ENCODE results near the gene NDUFB7. TPM values are rescaled to one million over a fixed set of nuclear protein-coding genes. Genes with fewer than 3 reads are reported as not detected.
"Not testable (repeated sequence)": the region's sequence is repeated elsewhere in the genome, so short reads cannot be mapped to it uniquely, and the experiment has no call there.

Gene NDUFB7
- 350 and 363 TPM in 2 replicates for total RNA-seq

GRCh38 chr19:14571695-14572490 lies at the start of gene NDUFB7:
NDUFB7 (minus strand) TSS chr19:14572066; CDS start chr19:14572000, 66 bp downstream.
- H3K4me3 ChIP-seq (ENCODE audit: low read depth, low read length): peak within 1 kb of the TSS; percentile 87
- no peaks in the 10 kb centered on the region for H3K27me3 ChIP-seq (ENCODE audit: control insufficient read depth, insufficient read depth, low read length)
- H3K36me3 ChIP-seq (ENCODE audit: control insufficient read depth, insufficient read depth, low read length): no peaks in the 10 kb centered on the region
- DNase-seq (ENCODE audit: low read depth): peak; percentile 74
- TF ChIP-seq CTCF (IDR thresholded peaks at IDR 0.05; ENCODE audit: insufficient read depth, low read length, poor library complexity, severe bottlenecking): peak; percentile 89

GRCh38 chr19:14619404-14619803 lies 47.5 kb upstream of the NDUFB7 start:
- Histone ChIP-seq H3K36me3 (ENCODE audit: control insufficient read depth, insufficient read depth, low read length) (no peaks in the 10 kb centered on the region), H3K27me3 (ENCODE audit: control insufficient read depth, insufficient read depth, low read length) (no peaks in the 10 kb centered on the region), H3K4me3 (ENCODE audit: low read depth, low read length) (no peak overlapping the region)
- DNase-seq (ENCODE audit: low read depth): no peak
- no peak for TF ChIP-seq CTCF (IDR thresholded peaks at IDR 0.05; ENCODE audit: insufficient read depth, low read length, poor library complexity, severe bottlenecking)

GRCh38 chr19:14616407-14616806 lies 44.5 kb upstream of the NDUFB7 start:
- no peak for DNase-seq (ENCODE audit: low read depth)
- no peak for TF ChIP-seq CTCF (IDR thresholded peaks at IDR 0.05; ENCODE audit: insufficient read depth, low read length, poor library complexity, severe bottlenecking)

GRCh38 chr19:14615623-14616022 lies 43.8 kb upstream of the NDUFB7 start:
- no peak for TF ChIP-seq CTCF (IDR thresholded peaks at IDR 0.05; ENCODE audit: insufficient read depth, low read length, poor library complexity, severe bottlenecking)
- no peak overlapping the region for H3K4me3 ChIP-seq (ENCODE audit: low read depth, low read length)
- no peak for DNase-seq (ENCODE audit: low read depth)
- no peaks in the 10 kb centered on the region for H3K36me3 ChIP-seq (ENCODE audit: control insufficient read depth, insufficient read depth, low read length)
- H3K27me3 ChIP-seq (ENCODE audit: control insufficient read depth, insufficient read depth, low read length): no peaks in the 10 kb centered on the region

More at GRCh38 chr19:14616407-14616806, 44.5 kb upstream of the NDUFB7 start:
- no peak overlapping the region for H3K4me3 ChIP-seq (ENCODE audit: low read depth, low read length)
- H3K36me3 ChIP-seq (ENCODE audit: control insufficient read depth, insufficient read depth, low read length): no peaks in the 10 kb centered on the region
- no peaks in the 10 kb centered on the region for H3K27me3 ChIP-seq (ENCODE audit: control insufficient read depth, insufficient read depth, low read length)

- Histone ChIP-seq H3K36me3 (ENCODE audit: control insufficient read depth, insufficient read depth, low read length) (no peaks in the 10 kb centered on the region), H3K4me3 (ENCODE audit: low read depth, low read length) (no peak overlapping the region)
- TF ChIP-seq CTCF (IDR thresholded peaks at IDR 0.05; ENCODE audit: insufficient read depth, low read length, poor library complexity, severe bottlenecking): no peak
These were observed 42.2 kb upstream of the NDUFB7 start for GRCh38 chr19:14614099-14614412.

GRCh38 chr19:14613399-14614098 lies 41.7 kb upstream of the NDUFB7 start:
- not testable (repeated sequence) for H3K4me3 ChIP-seq (ENCODE audit: low read depth, low read length); H3K27me3 ChIP-seq (ENCODE audit: control insufficient read depth, insufficient read depth, low read length); H3K36me3 ChIP-seq (ENCODE audit: control insufficient read depth, insufficient read depth, low read length); DNase-seq (ENCODE audit: low read depth)

More at GRCh38 chr19:14614099-14614412, 42.2 kb upstream of the NDUFB7 start:
- no peaks in the 10 kb centered on the region for H3K27me3 ChIP-seq (ENCODE audit: control insufficient read depth, insufficient read depth, low read length)
- no peak for DNase-seq (ENCODE audit: low read depth)
